SK-N-SH (cell line): Measurements from ENCODE around the gene FBXL2. TPM values are rescaled to one million over a fixed set of nuclear protein-coding genes. Genes with fewer than 3 reads are reported as not detected.

ENCODE experiments used
- CTCF ChIA-PET: fragments of 300-600, 350-600 bp; formaldehyde crosslinking; extraction: SDS; loops from one replicate; lab custom pipeline; 2021; lab: Yijun Ruan, JAX
- POLR2A ChIA-PET: fragments of 350-600 bp; sonication (Branson Sonifier 250); formaldehyde crosslinking; extraction: SDS; loops from one replicate; lab custom pipeline; 2020; ENCODE audit warnings: antibody characterized with exemption, inconsistent platforms; lab: Yijun Ruan, JAX
- DNase-seq: peaks from one replicate; pipeline ENCODE4 v3.0.0; 2012
- H2AFZ ChIP-seq: fragments of 200-600 bp; sonication (generic); 2 replicates; pipeline ENCODE4 v1.8.1; 2016; ENCODE audit warnings: antibody characterized with exemption, mild to moderate bottlenecking, low read depth
- H3F3A ChIP-seq: fragments of 200-600 bp; sonication (generic); replicated peaks from 2 replicates; pipeline ENCODE3; 2016; ENCODE audit warnings: antibody characterized with exemption, mild to moderate bottlenecking; ENCODE audit not compliant: insufficient read depth
- H3K27ac ChIP-seq, 2 experiments: fragments of 200-500 bp in 1 of 2; fragments of 200-600 bp in 1 of 2; sonication (Bioruptor generic) in 1 of 2; sonication (generic), shearing (Covaris generic) in 1 of 2; 2 replicates each; pipeline versions ENCODE4 v1.5.1 to v1.6.1; 2014 to 2016; ENCODE audit warnings: low read depth in 2 of 2, inconsistent platforms in 1 of 2, low read length in 1 of 2, mild to moderate bottlenecking in 1 of 2, mixed read lengths in 1 of 2
- H3K27me3 ChIP-seq: fragments of 200-600 bp; sonication (generic), shearing (Covaris generic); 2 replicates; pipeline ENCODE4 v1.6.1; 2016; ENCODE audit warnings: mixed run types; ENCODE audit not compliant: insufficient read depth
- H3K36me3 ChIP-seq, 2 experiments: fragments of 200-500 bp in 1 of 2; fragments of 200-600 bp in 1 of 2; sonication (Bioruptor generic) in 1 of 2; sonication (generic) in 1 of 2; replicated peaks in 1 of 2; 2 replicates each; pipeline versions ENCODE3 to v1.5.1; 2014 to 2016; ENCODE audit warnings: low read length in 1 of 2, mild to moderate bottlenecking in 1 of 2; ENCODE audit not compliant: insufficient read depth in 2 of 2, control insufficient read depth in 1 of 2
- H3K4me1 ChIP-seq, 2 experiments: fragments of 200-500 bp in 1 of 2; fragments of 200-600 bp in 1 of 2; sonication (Bioruptor generic) in 1 of 2; sonication (generic), shearing (Covaris generic) in 1 of 2; 2 replicates each; pipeline versions ENCODE4 v1.5.1 to v1.6.1; 2014 to 2016; ENCODE audit warnings: low read depth in 1 of 2, low read length in 1 of 2, mixed run types in 1 of 2; ENCODE audit not compliant: insufficient read depth in 2 of 2, control insufficient read depth in 1 of 2
- H3K4me2 ChIP-seq: fragments of 200-600 bp; sonication (generic), shearing (Covaris generic); 2 replicates; pipeline ENCODE4 v1.6.1; 2017; ENCODE audit warnings: mixed run types
- H3K4me3 ChIP-seq, 2 experiments: fragments of 200-500 bp in 1 of 2; fragments of 200-600 bp in 1 of 2; sonication (Bioruptor generic) in 1 of 2; sonication (generic), shearing (Covaris generic) in 1 of 2; 2 replicates each; pipeline versions ENCODE4 v1.5.1 to v1.8.1; 2014 to 2016; ENCODE audit warnings: low read depth in 2 of 2, inconsistent platforms in 1 of 2, low read length in 1 of 2, mild to moderate bottlenecking in 1 of 2, mixed read lengths in 1 of 2, moderate library complexity in 1 of 2
- H3K79me2 ChIP-seq: fragments of 200-600 bp; sonication (generic); 2 replicates; pipeline ENCODE4 v1.8.1; 2017; ENCODE audit warnings: mild to moderate bottlenecking; ENCODE audit not compliant: insufficient read depth
- H3K9ac ChIP-seq: fragments of 200-600 bp; sonication (generic); 2 replicates; pipeline ENCODE4 v1.6.1; 2017; ENCODE audit warnings: mixed run types
- H3K9me2 ChIP-seq: fragments of 200-600 bp; sonication (generic); 2 replicates; pipeline ENCODE4 v1.6.1; 2017; ENCODE audit warnings: mixed run types
- H3K9me3 ChIP-seq: fragments of 200-600 bp; sonication (generic); 2 replicates; pipeline ENCODE4 v1.6.1; 2017; ENCODE audit warnings: mixed run types, mild to moderate bottlenecking, moderate library complexity
- H4K20me1 ChIP-seq: fragments of 200-600 bp; sonication (generic); 2 replicates; pipeline ENCODE4 v1.6.1; 2017; ENCODE audit warnings: mild to moderate bottlenecking, mixed run types; ENCODE audit not compliant: insufficient read depth
- FOSL2 ChIP-seq: IDR thresholded peaks from 2 replicates; pipeline ENCODE4 v1.4.0; 2012; ENCODE audit warnings: low read depth, mild to moderate bottlenecking, moderate library complexity, borderline replicate concordance
- FOXM1 ChIP-seq: IDR thresholded peaks from 2 replicates; pipeline ENCODE4 v1.4.0; 2012; ENCODE audit warnings: low read depth, mild to moderate bottlenecking
- JUND ChIP-seq: IDR thresholded peaks from 2 replicates; pipeline ENCODE4 v1.4.0; 2012
- NFIC ChIP-seq: IDR thresholded peaks from 2 replicates; pipeline ENCODE4 v1.4.0; 2012; ENCODE audit warnings: borderline replicate concordance
- RAD21 ChIP-seq: IDR thresholded peaks from 2 replicates; pipeline ENCODE4 v1.6.1; 2012; ENCODE audit warnings: mild to moderate bottlenecking, low read length
- RFX5 ChIP-seq: IDR thresholded peaks from 2 replicates; pipeline ENCODE4 v1.6.1; 2012; ENCODE audit warnings: mild to moderate bottlenecking, improper control_type of control experiment, low read length
- SIN3A ChIP-seq: IDR thresholded peaks from 2 replicates; pipeline ENCODE4 v1.6.1; 2012; ENCODE audit warnings: low read depth, mild to moderate bottlenecking, low read length, moderate library complexity, borderline replicate concordance
- SMC3 ChIP-seq: IDR thresholded peaks from 2 replicates; pipeline ENCODE4 v1.6.1; 2012; ENCODE audit warnings: low read depth, low read length, improper control_type of control experiment
- ZBTB33 ChIP-seq: IDR thresholded peaks from 2 replicates; pipeline ENCODE4 v1.4.0; 2012; ENCODE audit warnings: low read depth, borderline replicate concordance
- WGBS: methylation state at CpG from one replicate; pipeline ENCODE4 v1.1.6; 2017; ENCODE audit warnings: low lambda C conversion rate; 5-methylcytosine and 5-hydroxymethylcytosine counted together
- polyA plus RNA-seq, 3 experiments: library from polyadenylated mRNA; depleted of rRNA; stranded (reverse); fragments of >200 nt; gene quantifications; 2 replicates each; pipeline ENCODE4 v1.2.3, GENCODE V29; 2012
- TF ChIP-seq, protein P1 (sequence below): IDR thresholded peaks from 2 replicates; pipeline ENCODE4; 2012

Gene FBXL2
- polyA plus RNA-seq, 1 of the 3 experiments (the other 2 are of a cell fraction): 13.7 TPM

DNA sequence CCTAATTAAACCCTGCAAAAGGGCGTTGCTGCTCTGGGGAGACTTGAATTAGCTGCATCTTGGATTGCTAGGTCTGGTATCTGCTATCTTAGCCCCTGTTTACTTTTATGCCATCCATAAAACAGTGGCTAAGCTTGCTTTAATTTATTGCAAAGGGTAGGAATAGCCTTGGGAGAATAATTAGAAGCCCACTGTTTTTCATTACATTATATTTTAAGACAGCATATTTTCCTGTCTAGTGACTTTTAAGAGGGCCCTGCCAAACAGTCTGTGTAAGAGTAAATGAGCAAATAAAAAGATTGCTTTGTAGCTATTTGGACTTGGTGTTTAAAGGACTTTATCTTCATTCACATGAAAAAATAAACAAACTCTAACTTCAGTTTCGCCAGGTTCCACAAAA, 41.2 kb upstream of the FBXL2 start:
- H4K20me1 ChIP-seq: no peaks in the 10 kb centered on the region
- no peaks in the 10 kb centered on the region for H3K36me3 ChIP-seq
- 53% methylated on average over 2 of the region's 2 CpGs for WGBS
- H3K79me2 ChIP-seq: no peaks in the 10 kb centered on the region
- H3F3A ChIP-seq: peaks cover 4% of the 10 kb centered on the region
- H3K27me3 ChIP-seq: no peaks in the 10 kb centered on the region
- TF ChIP-seq, protein P1, sequence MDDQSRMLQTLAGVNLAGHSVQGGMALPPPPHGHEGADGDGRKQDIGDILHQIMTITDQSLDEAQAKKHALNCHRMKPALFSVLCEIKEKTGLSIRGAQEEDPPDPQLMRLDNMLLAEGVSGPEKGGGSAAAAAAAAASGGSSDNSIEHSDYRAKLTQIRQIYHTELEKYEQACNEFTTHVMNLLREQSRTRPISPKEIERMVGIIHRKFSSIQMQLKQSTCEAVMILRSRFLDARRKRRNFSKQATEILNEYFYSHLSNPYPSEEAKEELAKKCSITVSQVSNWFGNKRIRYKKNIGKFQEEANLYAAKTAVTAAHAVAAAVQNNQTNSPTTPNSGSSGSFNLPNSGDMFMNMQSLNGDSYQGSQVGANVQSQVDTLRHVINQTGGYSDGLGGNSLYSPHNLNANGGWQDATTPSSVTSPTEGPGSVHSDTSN: no peak
- TF ChIP-seq RFX5: no peak
- TF ChIP-seq FOXM1: no peak
- no peak for TF ChIP-seq RAD21
- TF ChIP-seq ZBTB33: no peak
- no peak for TF ChIP-seq NFIC
- TF ChIP-seq SIN3A: no peak
- TF ChIP-seq SMC3: no peak
- no peak for TF ChIP-seq JUND
- TF ChIP-seq FOSL2: no peak
- no peak overlapping the region for H2AFZ ChIP-seq
- DNase-seq: no peak
- no peak overlapping the region for H3K27ac ChIP-seq
- ChIA-PET POLR2A (no interaction called here), CTCF (interaction anchor here (0.7 to 1.6 kb wide), 2 partner anchors 16 to 544 kb away, joined by 3 read pairs; no protein-coding TSS in a partner anchor)
- H3K9me2 ChIP-seq: no peaks in the 10 kb centered on the region
- H3K9ac ChIP-seq: no peak overlapping the region
- H3K4me1 ChIP-seq: no peaks in the 10 kb centered on the region
- 0 out of 2 replicates have a peak, but pooled peaks cover 6% of the 10 kb centered on the region for H3K9me3 ChIP-seq
- H3K4me3 ChIP-seq: no peak overlapping the region
- no peak overlapping the region for H3K4me2 ChIP-seq

GRCh38 chr3:33237439-33237838, 39.8 kb upstream of the FBXL2 start:
- H3K9ac ChIP-seq: no peak overlapping the region
- H3K9me2 ChIP-seq: no peaks in the 10 kb centered on the region
- no peaks in the 10 kb centered on the region for H3K79me2 ChIP-seq
- H4K20me1 ChIP-seq: no peaks in the 10 kb centered on the region
- DNase-seq: no peak
- CTCF ChIA-PET: interaction anchor here (0.9 to 1.6 kb wide), 2 partner anchors 15 to 17 kb away, joined by 3 read pairs; no protein-coding TSS in a partner anchor
- H3K27me3 ChIP-seq: no peaks in the 10 kb centered on the region
- no peaks in the 10 kb centered on the region for H3F3A ChIP-seq
- POLR2A ChIA-PET: no interaction called here
- H3K27ac ChIP-seq: no peak overlapping the region
- H3K4me3 ChIP-seq: no peak overlapping the region
- no peaks in the 10 kb centered on the region for H3K36me3 ChIP-seq
- no peak for TF ChIP-seq SMC3
- TF ChIP-seq, all 33 proteins: peak for 0
- no peak overlapping the region for H2AFZ ChIP-seq
- no peaks in the 10 kb centered on the region for H3K4me1 ChIP-seq
- H3K4me2 ChIP-seq: no peak overlapping the region
- 0 out of 2 replicates have a peak, but pooled peaks cover 6% of the 10 kb centered on the region for H3K9me3 ChIP-seq
- 59% methylated on average over 4 of the region's 4 CpGs for WGBS
